Activated naive CD8-positive, alpha-beta T cell treated with anti-CD3 and anti-CD28 coated beads, Interleukin-2, amount 50 U/mL, for 16 hours (primary cell): ENCODE measurements around the gene EPN1.
"Not testable (repeated sequence)": the region's sequence is repeated elsewhere in the genome, so short reads cannot be mapped to it uniquely, and the experiment has no call there.

Source experiments
- DNase-seq: peaks from one replicate; pipeline ENCODE4 v3.0.0-alpha.2; 2020; ENCODE audit warnings: low read depth, low spot score

EPN1 gene

GRCh38 chr19:55720214-55720746 lies 45.3 kb downstream of the EPN1 start:
- no peak for DNase-seq

- DNase-seq = no peak
These were observed 45.8 kb downstream of the EPN1 start for GRCh38 chr19:55720801-55721200.

GRCh38 chr19:55723491-55723890 lies 48.5 kb downstream of the EPN1 start:
- no peak for DNase-seq

GRCh38 chr19:55730378-55730777 lies 55.4 kb downstream of the EPN1 start:
- DNase-seq = not testable (repeated sequence)

- DNase-seq = no peak
These were observed 63.3 kb downstream of the EPN1 start, which contains the start of gene NLRP9 for GRCh38 chr19:55738302-55738701. Gene NLRP9, minus strand, starts transcription at chr19:55738402. Its CDS starts 28 bp downstream, at chr19:55738374.

- no peak for DNase-seq
These were observed 75.7 kb downstream of the EPN1 start for GRCh38 chr19:55750715-55751114.

- DNase-seq = no peak
These were observed 78.4 kb downstream of the EPN1 start for GRCh38 chr19:55753401-55753800.

DNA sequence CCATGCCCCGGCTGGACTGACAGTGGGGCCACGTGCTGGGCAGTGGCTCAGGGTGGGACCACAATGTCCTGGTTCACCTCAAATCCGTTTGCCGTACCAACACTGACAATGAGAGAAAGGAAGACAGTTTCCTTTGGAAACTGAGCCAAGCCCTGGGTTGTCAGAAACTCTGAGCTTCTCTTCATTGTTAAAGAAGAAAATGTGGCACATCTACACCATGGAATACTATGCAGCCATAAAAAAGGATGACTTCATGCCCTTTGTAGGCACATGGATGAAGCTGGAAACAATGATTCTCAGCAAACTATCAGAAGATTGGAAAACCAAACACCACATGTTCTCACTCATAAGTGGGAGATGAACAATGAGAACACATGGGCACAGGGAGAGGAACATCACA lies 81.8 kb downstream of the EPN1 start:
- DNase-seq = not testable (repeated sequence)

DNA sequence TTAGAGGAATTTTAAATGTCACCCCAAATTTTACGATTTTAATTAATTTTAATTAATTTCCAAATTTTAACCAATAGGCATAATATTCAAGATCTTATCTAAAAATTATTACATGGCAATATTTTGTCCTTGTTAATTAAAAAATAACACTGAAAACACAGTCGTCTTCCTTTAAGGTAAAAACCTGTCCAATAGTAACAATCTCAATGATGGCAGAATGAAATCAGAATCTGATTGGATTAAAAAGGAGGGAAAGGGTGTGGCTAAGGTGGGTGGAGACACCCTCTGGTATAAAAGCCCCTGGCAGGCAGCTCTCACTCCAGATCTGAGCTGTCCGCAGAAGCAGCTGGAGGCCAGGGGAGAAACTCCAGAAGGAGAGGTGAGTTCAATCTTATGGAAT lies 83.8 kb downstream of the EPN1 start, which contains the start of gene RFPL4A:
TSS of gene RFPL4A (plus strand) at position 301 of the 400 bp plus-strand sequence. CDS start 2,704 bp downstream, outside the sequence.
- DNase-seq = not testable (repeated sequence)
